Tibial nerve (tissue), 3 donors: ENCODE results near the gene UNC93A.

Experiments
- POLR2A ChIP-seq, 2 donors: fragments of 450-650 bp; IDR thresholded peaks; one replicate each; pipeline ENCODE4 v1.6.1; 2017; ENCODE audit warnings: antibody characterized with exemption in 2 of 2, mild to moderate bottlenecking in 2 of 2, moderate library complexity in 2 of 2
- TF ChIP-seq, protein P1 (sequence below), 5 experiments: fragments of 200-600 bp in 3 of 5; fragments of 450-650 bp in 2 of 5; sonication (generic) in 3 of 5; IDR thresholded peaks; one replicate each; pipeline ENCODE4 v1.5.1; 2016 to 2019; ENCODE audit warnings: antibody characterized with exemption in 5 of 5, mild to moderate bottlenecking in 3 of 5, moderate library complexity in 2 of 5

DNA sequence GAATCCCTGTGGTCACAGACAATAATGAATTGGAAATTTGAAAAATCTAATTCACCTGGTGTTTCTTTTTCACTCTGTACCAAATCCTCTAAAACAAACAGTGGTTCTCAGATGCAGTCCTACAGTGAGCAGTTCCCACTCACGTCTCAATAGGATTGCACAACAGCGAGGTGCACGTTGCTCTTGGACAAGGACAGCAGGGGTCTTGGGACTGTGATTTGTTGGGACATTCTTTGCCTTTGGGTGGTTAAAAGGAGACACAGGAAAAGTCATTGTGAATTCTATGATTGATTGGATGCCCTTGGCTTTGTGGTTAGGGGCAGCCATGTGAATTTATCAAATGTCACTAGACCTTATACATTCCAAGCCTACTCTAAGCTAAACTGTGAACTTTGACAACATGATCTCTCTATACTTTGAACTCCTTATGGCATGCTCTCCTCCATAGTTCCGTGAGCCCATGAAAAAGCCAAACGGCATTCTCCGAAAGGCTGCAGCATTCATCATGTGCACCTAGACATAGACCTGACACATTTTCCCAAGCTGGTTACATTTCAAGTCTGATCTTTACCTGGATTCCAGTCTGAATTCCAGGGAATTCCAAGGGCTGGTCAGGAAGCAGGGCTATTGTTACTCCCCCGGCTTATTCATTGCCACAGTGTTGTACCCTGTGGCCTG lies 647 bp downstream of the UNC93A start:
- no peak for TF ChIP-seq POLR2A (IDR thresholded peaks at IDR 0.05)
- TF ChIP-seq, protein P1, sequence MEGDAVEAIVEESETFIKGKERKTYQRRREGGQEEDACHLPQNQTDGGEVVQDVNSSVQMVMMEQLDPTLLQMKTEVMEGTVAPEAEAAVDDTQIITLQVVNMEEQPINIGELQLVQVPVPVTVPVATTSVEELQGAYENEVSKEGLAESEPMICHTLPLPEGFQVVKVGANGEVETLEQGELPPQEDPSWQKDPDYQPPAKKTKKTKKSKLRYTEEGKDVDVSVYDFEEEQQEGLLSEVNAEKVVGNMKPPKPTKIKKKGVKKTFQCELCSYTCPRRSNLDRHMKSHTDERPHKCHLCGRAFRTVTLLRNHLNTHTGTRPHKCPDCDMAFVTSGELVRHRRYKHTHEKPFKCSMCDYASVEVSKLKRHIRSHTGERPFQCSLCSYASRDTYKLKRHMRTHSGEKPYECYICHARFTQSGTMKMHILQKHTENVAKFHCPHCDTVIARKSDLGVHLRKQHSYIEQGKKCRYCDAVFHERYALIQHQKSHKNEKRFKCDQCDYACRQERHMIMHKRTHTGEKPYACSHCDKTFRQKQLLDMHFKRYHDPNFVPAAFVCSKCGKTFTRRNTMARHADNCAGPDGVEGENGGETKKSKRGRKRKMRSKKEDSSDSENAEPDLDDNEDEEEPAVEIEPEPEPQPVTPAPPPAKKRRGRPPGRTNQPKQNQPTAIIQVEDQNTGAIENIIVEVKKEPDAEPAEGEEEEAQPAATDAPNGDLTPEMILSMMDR (IDR thresholded peaks at IDR 0.05) = no peak
